Measurements from ENCODE around the gene EBF4. TPM values are rescaled to one million over a fixed set of nuclear protein-coding genes. Genes with fewer than 3 reads are reported as not detected.

The EBF4 gene
- total RNA-seq, 4 donors from 2014 or later: 3.7 to 101 (median 5.4) TPM

DNA sequence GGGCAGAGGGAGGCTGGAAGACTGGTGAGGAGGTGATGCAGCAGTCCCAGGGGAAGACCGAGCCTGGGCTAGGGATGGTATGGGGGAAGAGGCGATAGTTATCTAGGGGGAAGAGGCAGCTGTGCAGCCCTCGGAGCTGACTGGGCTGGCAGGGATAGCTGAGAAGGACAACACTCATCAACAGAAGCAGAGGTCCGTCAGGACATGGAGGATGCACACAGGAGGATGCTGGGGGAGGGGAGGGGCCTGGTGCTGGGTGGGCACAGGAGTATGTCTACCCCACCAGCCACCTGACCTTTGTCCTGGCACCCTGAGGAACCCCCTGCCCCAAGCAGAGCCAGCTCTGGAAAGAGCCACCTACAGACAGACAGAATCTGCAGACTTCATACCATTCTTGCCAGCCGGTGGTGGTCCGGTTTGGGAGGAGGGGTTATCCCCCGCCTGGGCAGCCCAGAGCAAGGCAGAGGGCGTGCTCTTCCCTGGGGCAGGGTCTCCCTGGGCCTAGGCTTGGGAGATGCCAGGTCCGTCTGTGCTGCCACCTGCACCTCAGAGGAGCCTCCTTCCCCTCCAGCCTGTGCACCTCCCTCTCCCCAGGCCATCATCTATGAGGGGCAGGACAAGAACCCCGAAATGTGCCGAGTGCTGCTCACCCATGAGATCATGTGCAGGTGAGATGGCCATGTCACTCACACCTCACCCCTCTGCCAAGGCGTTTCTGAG, 14.9 kb downstream of the EBF4 start:
- WGBS, 2 donors (ENCODE audit: low coverage in 1 of 2): 60% methylated on average over 12 of the region's 12 CpGs; no CpG with 5 or more reads in 1 of the 2 donors
- H3K4me3 ChIP-seq: no peak overlapping the region
- in situ Hi-C loops (cut with MboI; ENCODE audit: low pct_ligation_motif_present in 1 of 4, low pct_unique_long_range_greater_than_20kb in 1 of 4, low sequenced_read_pairs in 3 of 4): no loop called here
- DNase-seq: no peak
- no peaks in the 10 kb centered on the region for H3K9me3 ChIP-seq
- intact Hi-C loops (cut with DNase I; ENCODE audit: low total_unique reads): no loop called here
- H3K27me3 ChIP-seq: peaks cover 15% of the 10 kb centered on the region
- H3K27ac ChIP-seq: no peak overlapping the region
- H3K4me1 ChIP-seq: no peaks in the 10 kb centered on the region
- no peak for TF ChIP-seq POLR2A (IDR thresholded peaks at IDR 0.05)
- no peak for TF ChIP-seq POLR2AphosphoS5 (IDR thresholded peaks at IDR 0.05)
- no peak for TF ChIP-seq EP300 (IDR thresholded peaks at IDR 0.05; ENCODE audit: low read depth)
- TF ChIP-seq, protein P1, sequence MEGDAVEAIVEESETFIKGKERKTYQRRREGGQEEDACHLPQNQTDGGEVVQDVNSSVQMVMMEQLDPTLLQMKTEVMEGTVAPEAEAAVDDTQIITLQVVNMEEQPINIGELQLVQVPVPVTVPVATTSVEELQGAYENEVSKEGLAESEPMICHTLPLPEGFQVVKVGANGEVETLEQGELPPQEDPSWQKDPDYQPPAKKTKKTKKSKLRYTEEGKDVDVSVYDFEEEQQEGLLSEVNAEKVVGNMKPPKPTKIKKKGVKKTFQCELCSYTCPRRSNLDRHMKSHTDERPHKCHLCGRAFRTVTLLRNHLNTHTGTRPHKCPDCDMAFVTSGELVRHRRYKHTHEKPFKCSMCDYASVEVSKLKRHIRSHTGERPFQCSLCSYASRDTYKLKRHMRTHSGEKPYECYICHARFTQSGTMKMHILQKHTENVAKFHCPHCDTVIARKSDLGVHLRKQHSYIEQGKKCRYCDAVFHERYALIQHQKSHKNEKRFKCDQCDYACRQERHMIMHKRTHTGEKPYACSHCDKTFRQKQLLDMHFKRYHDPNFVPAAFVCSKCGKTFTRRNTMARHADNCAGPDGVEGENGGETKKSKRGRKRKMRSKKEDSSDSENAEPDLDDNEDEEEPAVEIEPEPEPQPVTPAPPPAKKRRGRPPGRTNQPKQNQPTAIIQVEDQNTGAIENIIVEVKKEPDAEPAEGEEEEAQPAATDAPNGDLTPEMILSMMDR (IDR thresholded peaks at IDR 0.05): no peak
- H3K36me3 ChIP-seq: no peaks in the 10 kb centered on the region

DNA sequence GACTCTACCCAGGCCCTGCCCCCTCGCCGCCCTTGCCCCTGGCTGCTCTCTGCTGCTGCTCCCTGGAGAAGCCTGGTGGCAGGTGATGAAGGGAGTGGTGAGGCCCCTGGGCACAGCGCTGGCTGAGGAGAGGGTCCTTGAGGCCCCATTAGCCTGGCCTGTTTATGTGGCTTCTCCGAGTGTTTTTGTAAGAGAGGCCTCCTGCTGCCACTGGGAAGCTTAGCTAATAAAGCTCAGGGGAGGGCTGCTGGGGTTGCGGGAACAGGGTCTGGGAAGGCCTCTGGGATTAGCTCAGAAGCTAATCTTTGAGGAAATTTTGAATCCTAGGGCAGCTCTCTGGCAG, 15.5 kb downstream of the EBF4 start:
- DNase-seq: no peak
- Histone ChIP-seq H3K27me3 (peaks cover 15% of the 10 kb centered on the region), H3K27ac (no peak overlapping the region), H3K4me3 (no peak overlapping the region), H3K4me1 (no peaks in the 10 kb centered on the region), H3K36me3 (no peaks in the 10 kb centered on the region), H3K9me3 (no peaks in the 10 kb centered on the region)
- in situ Hi-C loops (cut with MboI; ENCODE audit: low pct_ligation_motif_present in 1 of 4, low pct_unique_long_range_greater_than_20kb in 1 of 4, low sequenced_read_pairs in 3 of 4) (no loop called here), intact Hi-C loops (cut with DNase I; ENCODE audit: low total_unique reads) (no loop called here)
- no peak for TF ChIP-seq POLR2AphosphoS5 (IDR thresholded peaks at IDR 0.05)
- TF ChIP-seq, protein P1 (IDR thresholded peaks at IDR 0.05): no peak
- TF ChIP-seq EP300 (IDR thresholded peaks at IDR 0.05; ENCODE audit: low read depth): no peak
- TF ChIP-seq POLR2A (IDR thresholded peaks at IDR 0.05): no peak
- 80 to 92% methylated on average over 2 to 5 of the region's 5 CpGs for WGBS, 2 donors (ENCODE audit: low coverage in 1 of 2)

DNA sequence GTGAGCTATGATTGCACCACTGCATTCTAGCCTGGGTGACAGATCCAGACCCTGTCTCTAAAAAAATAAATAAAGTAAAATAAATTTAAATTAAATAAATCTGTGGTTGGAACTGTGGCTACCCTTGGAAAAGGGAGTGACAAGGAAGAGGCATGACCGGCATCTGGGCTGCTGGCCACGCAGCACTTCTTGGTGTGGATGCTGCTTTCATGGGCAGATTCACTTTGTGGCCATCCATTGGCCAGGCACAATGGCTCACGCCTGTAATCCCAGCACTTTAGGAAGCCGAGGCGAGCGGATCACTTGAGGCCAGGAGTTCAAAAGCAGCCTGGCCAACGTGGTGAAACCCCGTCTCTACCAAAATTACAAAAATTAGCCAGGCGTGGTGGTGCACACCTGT, 16.1 kb downstream of the EBF4 start:
- no peak for TF ChIP-seq POLR2AphosphoS5 (IDR thresholded peaks at IDR 0.05)
- no peak for TF ChIP-seq EP300 (IDR thresholded peaks at IDR 0.05; ENCODE audit: low read depth)
- TF ChIP-seq, protein P1 (IDR thresholded peaks at IDR 0.05): no peak
- TF ChIP-seq POLR2A (IDR thresholded peaks at IDR 0.05): no peak
- peaks cover 15% of the 10 kb centered on the region for H3K27me3 ChIP-seq
- H3K27ac ChIP-seq: no peak overlapping the region
- no peaks in the 10 kb centered on the region for H3K4me1 ChIP-seq
- 73% methylated on average over 9 of the region's 9 CpGs; no CpG with 5 or more reads in 1 of the 2 donors for WGBS, 2 donors (ENCODE audit: low coverage in 1 of 2)
- in situ Hi-C loops (cut with MboI; ENCODE audit: low pct_ligation_motif_present in 1 of 4, low pct_unique_long_range_greater_than_20kb in 1 of 4, low sequenced_read_pairs in 3 of 4) (no loop called here), intact Hi-C loops (cut with DNase I; ENCODE audit: low total_unique reads) (no loop called here)
- H3K9me3 ChIP-seq: no peaks in the 10 kb centered on the region
- H3K36me3 ChIP-seq: no peaks in the 10 kb centered on the region
- DNase-seq: no peak
- no peak overlapping the region for H3K4me3 ChIP-seq

DNA sequence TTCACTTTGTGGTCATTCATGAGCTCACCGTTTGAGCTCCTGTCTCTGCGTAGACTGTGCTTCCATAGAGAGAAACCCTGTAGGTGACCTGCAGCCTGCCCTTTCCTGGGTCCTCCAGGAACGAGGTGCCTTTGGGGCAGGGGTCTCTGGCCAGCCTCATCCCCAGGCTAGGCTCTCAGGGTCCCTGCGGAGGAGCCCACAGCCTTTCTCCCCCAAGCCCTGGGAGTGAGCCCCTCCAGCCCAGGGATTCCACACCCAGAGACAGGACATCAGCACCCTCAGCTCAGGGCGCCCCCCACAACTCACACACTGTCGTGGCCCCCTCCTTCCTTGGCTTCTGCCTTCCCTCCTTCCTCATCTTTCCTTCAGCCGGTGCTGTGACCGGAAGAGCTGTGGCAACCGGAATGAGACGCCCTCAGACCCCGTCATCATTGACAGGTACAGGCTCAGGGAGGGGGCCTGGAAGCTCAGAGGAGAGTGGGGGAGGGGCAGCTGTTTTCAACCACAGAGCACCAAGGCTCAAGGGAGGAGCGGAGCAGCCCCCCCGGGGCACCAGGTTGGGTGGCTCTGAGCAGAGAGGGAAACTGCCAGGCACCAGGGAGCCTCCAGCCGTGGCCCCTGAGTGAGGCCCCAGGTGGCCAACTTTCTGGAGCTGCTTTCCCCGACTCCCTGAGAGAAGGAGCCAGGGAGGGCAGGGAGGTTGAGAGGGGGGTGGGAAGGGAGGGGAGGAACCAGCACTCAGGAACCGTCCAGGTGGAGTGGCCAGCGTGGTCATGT, 16.8 kb downstream of the EBF4 start:
- no peak for TF ChIP-seq POLR2AphosphoS5 (IDR thresholded peaks at IDR 0.05)
- TF ChIP-seq, protein P1 (IDR thresholded peaks at IDR 0.05): no peak
- TF ChIP-seq POLR2A (IDR thresholded peaks at IDR 0.05): no peak
- no peak for TF ChIP-seq EP300 (IDR thresholded peaks at IDR 0.05; ENCODE audit: low read depth)
- H3K27ac ChIP-seq: no peak overlapping the region
- WGBS, 2 donors (ENCODE audit: low coverage in 1 of 2): 33 to 62% methylated on average over 3 to 17 of the region's 17 CpGs
- in situ Hi-C loops (cut with MboI; ENCODE audit: low pct_ligation_motif_present in 1 of 4, low pct_unique_long_range_greater_than_20kb in 1 of 4, low sequenced_read_pairs in 3 of 4): no loop called here
- H3K36me3 ChIP-seq: no peaks in the 10 kb centered on the region
- DNase-seq: no peak
- H3K27me3 ChIP-seq: peaks cover 15% of the 10 kb centered on the region
- H3K4me3 ChIP-seq: no peak overlapping the region
- no peaks in the 10 kb centered on the region for H3K4me1 ChIP-seq
- no peaks in the 10 kb centered on the region for H3K9me3 ChIP-seq
- intact Hi-C loops (cut with DNase I; ENCODE audit: low total_unique reads): no loop called here
